H1 (cell line): ENCODE measurements around the gene NHS. TPM values are rescaled to one million over a fixed set of nuclear protein-coding genes. Genes with fewer than 3 reads are reported as not detected.

Experiments used
- CTCF ChIA-PET: fragments of 300-600 bp; sonication (Branson Sonifier 250); formaldehyde crosslinking; loops from one replicate; lab custom pipeline; 2021; ENCODE audit not compliant: partially characterized antibody; lab: Charles Lee
- POLR2A ChIA-PET: fragments of 300-600 bp; sonication (Branson Sonifier 250); formaldehyde crosslinking; loops from one replicate; lab custom pipeline; 2021; ENCODE audit warnings: inconsistent platforms; ENCODE audit not compliant: partially characterized antibody; lab: Charles Lee
- DNase-seq, 2 experiments: peaks; one replicate each; pipeline versions ENCODE4 v3.0.0 to v3.0.0-alpha.2; 2010 to 2022; ENCODE audit warnings: low spot score in 2 of 2, low read depth in 1 of 2, mixed read lengths in 1 of 2
- FAIRE-seq: peaks from 2 replicates; lab custom pipeline; 2011; peaks lifted over from hg19 to GRCh38; lab: Jason Lieb, UNC
- H2AFZ ChIP-seq: 2 replicates; pipeline ENCODE4 v1.8.1; 2012; ENCODE audit warnings: low read length, inconsistent platforms
- H2AK5ac ChIP-seq: 2 replicates; pipeline ENCODE4 v1.6.1; 2013; ENCODE audit warnings: low read depth, low read length
- H2BK120ac ChIP-seq: replicated peaks from 2 replicates; pipeline ENCODE3; 2013; ENCODE audit warnings: low read depth, low read length, inconsistent platforms
- H2BK12ac ChIP-seq: 2 replicates; pipeline ENCODE4 v1.6.1; 2013; ENCODE audit warnings: low read depth, low read length
- H2BK15ac ChIP-seq: 2 replicates; pipeline ENCODE4 v1.6.1; 2013; ENCODE audit warnings: low read length
- H2BK20ac ChIP-seq: 2 replicates; pipeline ENCODE4 v1.6.1; 2013; ENCODE audit warnings: low read length
- H2BK5ac ChIP-seq: 2 replicates; pipeline ENCODE4 v1.6.1; 2013; ENCODE audit warnings: low read depth, low read length
- H3K14ac ChIP-seq: 2 replicates; pipeline ENCODE4 v1.6.1; 2013; ENCODE audit warnings: inconsistent platforms; ENCODE audit not compliant: insufficient read length
- H3K18ac ChIP-seq: 2 replicates; pipeline ENCODE4 v1.6.1; 2013; ENCODE audit warnings: low read length; ENCODE audit errors: extremely low read depth
- H3K23ac ChIP-seq: 2 replicates; pipeline ENCODE4 v1.6.1; 2013; ENCODE audit warnings: inconsistent platforms; ENCODE audit not compliant: insufficient read length
- H3K23me2 ChIP-seq: 2 replicates; pipeline ENCODE4 v1.6.1; 2013; ENCODE audit warnings: low read depth, low read length
- H3K27ac ChIP-seq: 2 replicates; pipeline ENCODE4 v1.6.1; 2011; ENCODE audit warnings: low read depth, low read length, inconsistent platforms
- H3K27me3 ChIP-seq, 4 experiments: replicated peaks in 1 of 4; 1 replicate in 1 of 4; 2 replicates in 3 of 4; pipeline versions ENCODE4 v1.6.1 to v1.8.1; 2011 to 2013; ENCODE audit warnings: low read length in 3 of 4, mild to moderate bottlenecking in 3 of 4, inconsistent platforms in 2 of 4, mixed read lengths in 2 of 4, moderate library complexity in 1 of 4; ENCODE audit not compliant: control insufficient read depth in 3 of 4, insufficient read depth in 3 of 4; ENCODE audit errors: extremely low read depth in 1 of 4
- H3K36me3 ChIP-seq, 4 experiments: 2 replicates each; pipeline versions ENCODE4 v1.6.1 to v1.8.1; 2011 to 2013; ENCODE audit warnings: mild to moderate bottlenecking in 4 of 4, low read length in 3 of 4, moderate library complexity in 2 of 4, control low read depth in 1 of 4, inconsistent platforms in 1 of 4; ENCODE audit not compliant: insufficient read depth in 4 of 4, control insufficient read depth in 2 of 4
- H3K4ac ChIP-seq: replicated peaks from 2 replicates; pipeline ENCODE3; 2013; ENCODE audit warnings: low read length, low read depth, mixed read lengths, inconsistent platforms; ENCODE audit not compliant: insufficient read length
- H3K4me1 ChIP-seq, 4 experiments: replicated peaks in 1 of 4; 1 replicate in 1 of 4; 2 replicates in 3 of 4; pipeline versions ENCODE4 v1.6.1 to v1.8.1; 2011 to 2013; ENCODE audit warnings: low read length in 3 of 4, inconsistent platforms in 2 of 4, mixed read lengths in 1 of 4; ENCODE audit not compliant: insufficient read depth in 4 of 4, control insufficient read depth in 3 of 4
- H3K4me2 ChIP-seq, 2 experiments: 2 replicates each; pipeline versions ENCODE4 v1.6.1 to v1.8.1; 2011 to 2013; ENCODE audit warnings: low read depth in 2 of 2, low read length in 2 of 2, control low read depth in 1 of 2, inconsistent platforms in 1 of 2, mild to moderate bottlenecking in 1 of 2; ENCODE audit not compliant: insufficient read depth in 1 of 2
- H3K4me3 ChIP-seq, 4 experiments: fragments of 200-600, 300-600 bp in 1 of 4; sonication (generic), shearing (Covaris generic), sonication (Bioruptor Twin) in 1 of 4; 2 replicates each; pipeline versions ENCODE4 v1.5.1 to v1.8.1; 2011 to 2016; ENCODE audit warnings: low read length in 4 of 4, low read depth in 3 of 4, control low read depth in 2 of 4, inconsistent platforms in 2 of 4, mild to moderate bottlenecking in 2 of 4, mixed read lengths in 1 of 4, moderate library complexity in 1 of 4; ENCODE audit not compliant: insufficient read depth in 2 of 4; ENCODE audit errors: extremely low read depth in 1 of 4
- H3K56ac ChIP-seq: replicated peaks from 2 replicates; pipeline ENCODE3; 2013; ENCODE audit warnings: low read depth, mild to moderate bottlenecking, mixed read lengths, low read length, inconsistent platforms; ENCODE audit not compliant: insufficient read length
- H3K79me1 ChIP-seq: 2 replicates; pipeline ENCODE4 v1.6.1; 2013; ENCODE audit warnings: low read depth, low read length, control low read depth
- H3K79me2 ChIP-seq, 2 experiments: 2 replicates each; pipeline versions ENCODE4 v1.6.1 to v1.8.1; 2012 to 2013; ENCODE audit warnings: low read length in 2 of 2, mild to moderate bottlenecking in 2 of 2, inconsistent platforms in 1 of 2; ENCODE audit not compliant: insufficient read depth in 2 of 2, control insufficient read depth in 1 of 2
- H3K9ac ChIP-seq, 4 experiments: replicated peaks in 1 of 4; 1 replicate in 1 of 4; 2 replicates in 3 of 4; pipeline versions ENCODE4 v1.6.1 to v1.8.1; 2011 to 2013; ENCODE audit warnings: low read depth in 3 of 4, low read length in 3 of 4, control low read depth in 2 of 4, mild to moderate bottlenecking in 2 of 4, moderate library complexity in 2 of 4, inconsistent platforms in 1 of 4; ENCODE audit errors: extremely low read depth in 1 of 4
- H3K9me3 ChIP-seq, 2 experiments: 2 replicates each; pipeline versions ENCODE4 v1.6.1 to v1.8.1; 2012 to 2013; ENCODE audit warnings: mild to moderate bottlenecking in 2 of 2, moderate library complexity in 2 of 2, control low read depth in 1 of 2, inconsistent platforms in 1 of 2, low read depth in 1 of 2, low read length in 1 of 2, mixed read lengths in 1 of 2; ENCODE audit not compliant: insufficient read depth in 2 of 2
- H4K20me1 ChIP-seq, 2 experiments: replicated peaks in 1 of 2; 2 replicates each; pipeline versions ENCODE3 to v1.8.1; 2011 to 2013; ENCODE audit warnings: inconsistent platforms in 2 of 2, low read length in 2 of 2, mild to moderate bottlenecking in 1 of 2; ENCODE audit not compliant: insufficient read depth in 2 of 2, control insufficient read depth in 1 of 2
- H4K5ac ChIP-seq: 2 replicates; pipeline ENCODE4 v1.6.1; 2013; ENCODE audit warnings: low read length, low read depth, mixed read lengths, inconsistent platforms; ENCODE audit not compliant: insufficient read length
- H4K8ac ChIP-seq: 2 replicates; pipeline ENCODE4 v1.8.0; 2013; ENCODE audit warnings: mild to moderate bottlenecking, moderate library complexity, low read length, inconsistent platforms; ENCODE audit not compliant: insufficient read depth; ENCODE audit errors: extremely low read depth
- H4K91ac ChIP-seq: replicated peaks from 2 replicates; pipeline ENCODE3; 2013; ENCODE audit warnings: low read length, mixed read lengths, inconsistent platforms; ENCODE audit not compliant: insufficient read length
- CBX8 ChIP-seq: fragments of 300-800, 300-1000 bp; sonication (generic); IDR thresholded peaks from 2 replicates; pipeline ENCODE4 v1.7.1; 2016; ENCODE audit warnings: low read depth, low read length, borderline replicate concordance
- CEBPB ChIP-seq: IDR thresholded peaks from 2 replicates; pipeline ENCODE4 v1.6.1; 2012; ENCODE audit warnings: low read depth, low read length
- CHD2 ChIP-seq: IDR thresholded peaks from 2 replicates; pipeline ENCODE4 v1.6.1; 2012; ENCODE audit warnings: low read length, improper control_type of control experiment
- HDAC6 ChIP-seq: IDR thresholded peaks from one replicate; pipeline ENCODE4 v1.7.1; 2012; ENCODE audit warnings: low read depth, mild to moderate bottlenecking, inconsistent platforms, low read length, moderate library complexity
- JUN ChIP-seq: IDR thresholded peaks from 2 replicates; pipeline ENCODE4 v1.6.1; 2011; ENCODE audit warnings: low read depth, mild to moderate bottlenecking, improper control_type of control experiment, low read length
- JUND ChIP-seq: IDR thresholded peaks from 2 replicates; pipeline ENCODE4 v1.6.1; 2011; ENCODE audit warnings: mild to moderate bottlenecking, improper control_type of control experiment, low read length
- POLR2A ChIP-seq, 2 experiments: IDR thresholded peaks; 1 replicate in 1 of 2; 2 replicates in 1 of 2; pipeline ENCODE4 v1.6.1; 2011; ENCODE audit warnings: low read depth in 2 of 2, low read length in 2 of 2, mild to moderate bottlenecking in 2 of 2; ENCODE audit errors: control extremely low read depth in 1 of 2
- RNF2 ChIP-seq: fragments of 200-900, 300-1000 bp; sonication (generic); IDR thresholded peaks from 2 replicates; pipeline ENCODE4 v1.7.1; 2016; ENCODE audit warnings: borderline replicate concordance, low read depth, mild to moderate bottlenecking, antibody characterized with exemption, low read length; ENCODE audit not compliant: poor library complexity, severe bottlenecking; ENCODE audit errors: missing control alignments
- SP2 ChIP-seq: IDR thresholded peaks from 2 replicates; pipeline ENCODE4 v1.6.1; 2012; ENCODE audit warnings: mild to moderate bottlenecking, low read length, inconsistent platforms
- USF2 ChIP-seq: IDR thresholded peaks from 2 replicates; pipeline ENCODE4 v1.6.1; 2011; ENCODE audit warnings: low read length, improper control_type of control experiment
- WGBS, 2 experiments: shearing (Covaris generic) in 1 of 2; methylation state at CpG; one replicate each; pipeline versions ENCODE4 v1.1.6 to v1.1.7; 2013 to 2015; ENCODE audit warnings: low lambda C conversion rate in 2 of 2, mixed read lengths in 2 of 2, inconsistent platforms in 1 of 2, low coverage in 1 of 2, missing lambda C conversion rate in 1 of 2; ENCODE audit not compliant: insufficient replicate concordance in 2 of 2, insufficient coverage in 1 of 2, insufficient read length in 1 of 2; ENCODE audit errors: extremely low coverage in 1 of 2, missing lambda C conversion rate in 1 of 2; 5-methylcytosine and 5-hydroxymethylcytosine counted together
- polyA plus RNA-seq, 7 experiments: library from polyadenylated mRNA; depleted of rRNA in 3 of 7; stranded (reverse) in 5 of 7; unstranded in 2 of 7; fragments of >200 nt in 5 of 7; fragments of 200-250 nt in 2 of 7; gene quantifications; 1 replicate in 5 of 7; 2 replicates in 1 of 7; 4 replicates in 1 of 7; pipeline versions ENCODE4 v1.2.1 to v1.2.3, GENCODE V29; 2011 to 2013; ENCODE audit warnings: missing spikeins in 2 of 7, mixed read lengths in 2 of 7
- total RNA-seq: library from RNA; stranded (reverse); fragmentation: NEBNext Ultra II Directional; extraction: Animal tissue kit (Norgen Biotek cat#: 25700); gene quantifications from 2 replicates; pipeline ENCODE4 v1.2.1, GENCODE V29; 2021

NHS gene
- total and polyA plus RNA-seq, 2 of the 8 experiments (the other 6 are each of a cell fraction or from before 2014, with no cell fraction given) = 2.2 to 6.7 TPM

- Histone ChIP-seq H3K4me1 (no peaks in the 10 kb centered on the region), H3K14ac (no peak overlapping the region), H3K9me3 (no peaks in the 10 kb centered on the region), H2BK15ac (no peak overlapping the region), H3K4me3 (no peak overlapping the region), H3K79me2 (no peaks in the 10 kb centered on the region), H2BK20ac (no peak overlapping the region), H4K8ac (no peak overlapping the region), H3K23me2 (no peaks in the 10 kb centered on the region), H3K23ac (no peak overlapping the region), H3K4ac (no peak overlapping the region), H2BK120ac (no peak overlapping the region), H4K20me1 (no peaks in the 10 kb centered on the region), H2AFZ (no peak overlapping the region), H3K27ac (no peak overlapping the region), H3K4me2 (no peak overlapping the region), H2BK12ac (no peak overlapping the region), H4K91ac (no peak overlapping the region), H3K18ac (no peak overlapping the region), H2BK5ac (no peak overlapping the region), H3K56ac (no peak overlapping the region), H3K36me3 (no peaks in the 10 kb centered on the region), H2AK5ac (no peak overlapping the region), H3K27me3 (no peaks in the 10 kb centered on the region), H3K79me1 (no peaks in the 10 kb centered on the region), H4K5ac (no peak overlapping the region), H3K9ac (no peak overlapping the region)
- DNase-seq = no peak
- no peak for FAIRE-seq
- ChIA-PET CTCF (interaction anchor here (0.6 kb wide), 2 partner anchors 92 to 295 kb away, joined by 3 read pairs; no protein-coding TSS in a partner anchor), POLR2A (no interaction called here)
- WGBS, 2 experiments = 79% methylated on average over 5 of the region's 5 CpGs; no CpG with 5 or more reads in 1 of the 2 experiments
- no peak for TF ChIP-seq POLR2A (IDR thresholded peaks at IDR 0.05; ENCODE audit: control extremely low read depth in 1 of 2, low read depth in 2 of 2, low read length in 2 of 2)
- TF ChIP-seq RNF2 = no peak
- no peak for TF ChIP-seq JUND
- no peak for TF ChIP-seq CEBPB
- no peak for TF ChIP-seq CBX8
- TF ChIP-seq JUN = no peak
- no peak for TF ChIP-seq CHD2
- no peak for TF ChIP-seq USF2
- TF ChIP-seq HDAC6 = no peak
- TF ChIP-seq SP2 = no peak
Measured at GRCh38 chrX:17747692-17748091, 372.7 kb downstream of the NHS start.
